ENCODE measurements around the gene CAB39L. TPM values are rescaled to one million over a fixed set of nuclear protein-coding genes. Genes with fewer than 3 reads are reported as not detected.
A peak's percentile ranks its signal among the peaks of the same experiment; 100 is the strongest.

The CAB39L gene
- total RNA-seq, 4 donors from 2014 or later: 75.4 to 119 (median 81.8) TPM

DNA sequence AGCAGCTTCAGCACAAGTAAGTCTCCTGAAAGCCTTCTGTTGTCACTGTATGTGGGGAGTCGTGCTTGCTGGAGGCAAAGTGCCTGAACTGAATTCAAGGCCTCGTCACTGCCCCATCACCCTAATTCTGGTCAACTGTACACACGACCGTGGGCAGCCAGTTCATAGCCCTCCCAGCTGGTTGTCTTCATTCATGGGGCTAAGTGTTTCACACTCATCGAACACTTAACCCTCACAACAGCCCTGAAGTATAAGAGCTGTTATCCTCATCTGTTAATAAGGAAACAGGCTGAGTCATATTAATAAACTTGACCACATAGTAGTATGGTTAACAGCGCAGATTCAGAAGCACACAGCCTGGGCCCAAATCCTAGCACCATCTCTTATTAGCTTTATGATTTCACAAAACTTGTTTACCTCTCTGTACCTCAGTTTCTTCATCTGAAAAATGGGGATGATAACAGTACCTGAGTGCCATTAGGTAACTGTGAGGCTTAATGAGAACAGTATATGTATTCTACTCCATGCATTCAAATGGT is 129.5 kb downstream of the CAB39L start:
- no peak for DNase-seq (ENCODE audit: extremely low spot score)
- peak overlapping the region; percentile 73 to 82 (median 80) for H3K27ac ChIP-seq (replicated peaks in 1 of 4)
- H3K4me3 ChIP-seq: peak overlapping the region in 3 of 4 donors; percentile 15 to 24 (median 22)
- peaks cover 12 to 31% (median 15%) of the 10 kb centered on the region in 4 donors for H3K36me3 ChIP-seq
- peaks cover 19 to 48% (median 43%) of the 10 kb centered on the region in 4 donors for H3K4me1 ChIP-seq
- 75% methylated on average over 6 of the region's 6 CpGs for WGBS
- H3K9me3 ChIP-seq: no peaks in the 10 kb centered on the region
- no peak for TF ChIP-seq POLR2AphosphoS5 (IDR thresholded peaks at IDR 0.05)
- no peak for TF ChIP-seq EP300 (IDR thresholded peaks at IDR 0.05)
- TF ChIP-seq POLR2A (IDR thresholded peaks at IDR 0.05; ENCODE audit: low read depth): no peak
- intact Hi-C loops (cut with DNase I): no loop called here
- no peaks in the 10 kb centered on the region for H3K27me3 ChIP-seq

DNA sequence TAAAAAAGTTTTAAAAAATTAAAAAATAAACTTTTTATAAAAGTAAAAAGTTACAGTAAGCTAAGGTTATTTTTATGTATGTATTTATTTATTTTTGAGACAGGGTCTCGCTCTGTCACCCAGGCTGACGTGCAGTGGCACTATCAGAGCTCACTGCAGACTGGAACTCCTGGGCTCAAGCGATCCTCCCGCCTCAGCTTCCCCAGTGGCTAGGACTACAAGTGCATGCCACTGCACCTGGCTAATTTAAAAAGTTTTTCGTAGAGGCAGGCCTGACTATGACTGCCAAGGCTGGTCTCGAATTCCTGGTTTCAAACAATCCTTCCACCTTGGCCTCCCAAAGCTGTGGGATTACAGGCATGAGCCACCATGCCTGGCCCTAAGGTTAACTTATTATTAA is 132.0 kb downstream of the CAB39L start:
- H3K36me3 ChIP-seq: peaks cover 7 to 25% (median 13%) of the 10 kb centered on the region in 4 donors
- H3K27me3 ChIP-seq: no peaks in the 10 kb centered on the region
- TF ChIP-seq, protein P1, sequence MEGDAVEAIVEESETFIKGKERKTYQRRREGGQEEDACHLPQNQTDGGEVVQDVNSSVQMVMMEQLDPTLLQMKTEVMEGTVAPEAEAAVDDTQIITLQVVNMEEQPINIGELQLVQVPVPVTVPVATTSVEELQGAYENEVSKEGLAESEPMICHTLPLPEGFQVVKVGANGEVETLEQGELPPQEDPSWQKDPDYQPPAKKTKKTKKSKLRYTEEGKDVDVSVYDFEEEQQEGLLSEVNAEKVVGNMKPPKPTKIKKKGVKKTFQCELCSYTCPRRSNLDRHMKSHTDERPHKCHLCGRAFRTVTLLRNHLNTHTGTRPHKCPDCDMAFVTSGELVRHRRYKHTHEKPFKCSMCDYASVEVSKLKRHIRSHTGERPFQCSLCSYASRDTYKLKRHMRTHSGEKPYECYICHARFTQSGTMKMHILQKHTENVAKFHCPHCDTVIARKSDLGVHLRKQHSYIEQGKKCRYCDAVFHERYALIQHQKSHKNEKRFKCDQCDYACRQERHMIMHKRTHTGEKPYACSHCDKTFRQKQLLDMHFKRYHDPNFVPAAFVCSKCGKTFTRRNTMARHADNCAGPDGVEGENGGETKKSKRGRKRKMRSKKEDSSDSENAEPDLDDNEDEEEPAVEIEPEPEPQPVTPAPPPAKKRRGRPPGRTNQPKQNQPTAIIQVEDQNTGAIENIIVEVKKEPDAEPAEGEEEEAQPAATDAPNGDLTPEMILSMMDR (IDR thresholded peaks at IDR 0.05): no peak
- TF ChIP-seq POLR2A (IDR thresholded peaks at IDR 0.05; ENCODE audit: low read depth) (no peak), POLR2AphosphoS5 (IDR thresholded peaks at IDR 0.05) (no peak), EP300 (IDR thresholded peaks at IDR 0.05) (no peak)
- H3K4me3 ChIP-seq: no peak overlapping the region
- peak overlapping the region in 1 of 4 donors; percentile 6 for H3K27ac ChIP-seq (replicated peaks in 1 of 4)
- no peaks in the 10 kb centered on the region for H3K9me3 ChIP-seq
- 94% methylated on average over 6 of the region's 6 CpGs for WGBS
- DNase-seq (ENCODE audit: extremely low spot score): no peak
- H3K4me1 ChIP-seq: peaks cover 41 to 67% (median 64%) of the 10 kb centered on the region in 4 donors
- intact Hi-C loops (cut with DNase I): no loop called here

DNA sequence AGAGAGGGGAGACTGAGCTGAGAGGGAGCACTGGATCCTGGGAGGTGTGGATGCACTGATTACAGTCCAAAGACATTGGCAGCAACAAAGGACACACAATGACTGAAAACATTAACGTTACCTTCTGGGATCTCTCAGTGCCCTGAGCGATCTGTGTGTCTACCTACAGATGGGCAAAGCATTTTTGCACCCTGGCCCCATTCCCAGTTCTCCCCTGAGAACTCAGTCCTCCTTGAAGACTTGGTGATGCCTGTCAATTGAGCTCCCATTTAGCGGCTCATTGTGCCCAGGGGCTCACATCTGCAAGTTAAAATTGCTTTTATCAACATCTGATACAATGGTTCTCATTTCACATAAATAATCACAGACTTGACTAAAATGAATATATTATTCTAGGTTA is 133.6 kb downstream of the CAB39L start:
- Histone ChIP-seq H3K4me1 (peaks cover 41 to 82% (median 79%) of the 10 kb centered on the region in 4 donors), H3K9me3 (no peaks in the 10 kb centered on the region), H3K27ac (replicated peaks in 1 of 4) (peak overlapping the region; percentile 80 to 90 (median 84)), H3K4me3 (no peak overlapping the region), H3K27me3 (no peaks in the 10 kb centered on the region), H3K36me3 (peaks cover 7 to 35% (median 12%) of the 10 kb centered on the region in 4 donors)
- TF ChIP-seq POLR2A (IDR thresholded peaks at IDR 0.05; ENCODE audit: low read depth) (no peak), POLR2AphosphoS5 (IDR thresholded peaks at IDR 0.05) (no peak), EP300 (IDR thresholded peaks at IDR 0.05) (no peak)
- TF ChIP-seq, protein P1 (IDR thresholded peaks at IDR 0.05): no peak
- WGBS: 95% methylated on average over 3 of the region's 3 CpGs
- no peak for DNase-seq (ENCODE audit: extremely low spot score)
- intact Hi-C loops (cut with DNase I): no loop called here

DNA sequence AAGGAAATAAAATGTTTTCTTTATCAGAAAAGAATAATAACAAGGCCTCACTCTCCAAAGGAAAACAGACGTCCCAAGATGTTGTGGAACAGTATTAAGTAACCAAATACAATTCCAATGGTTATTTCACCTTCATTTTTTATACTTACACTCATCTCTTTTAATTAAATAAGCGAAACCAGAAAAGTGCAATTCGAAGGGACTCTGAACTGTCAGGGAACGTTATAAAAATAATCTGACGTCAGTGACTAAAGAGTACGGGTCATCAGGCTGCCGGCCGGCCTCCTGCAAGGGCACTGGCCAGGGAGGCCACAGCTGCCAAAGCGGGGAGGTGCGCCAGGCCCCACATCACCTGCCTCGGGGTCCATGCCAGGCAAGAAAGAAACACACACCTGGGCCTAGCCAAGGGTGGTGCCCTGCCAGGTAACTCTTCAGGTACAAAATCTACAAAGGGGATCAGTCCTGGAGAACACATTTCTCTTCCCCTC is 134.9 kb downstream of the CAB39L start:
- 53% methylated on average over 11 of the region's 11 CpGs for WGBS
- Histone ChIP-seq H3K36me3 (peaks cover 7 to 35% (median 12%) of the 10 kb centered on the region in 4 donors), H3K4me1 (peaks cover 38 to 82% (median 81%) of the 10 kb centered on the region in 4 donors), H3K27me3 (no peaks in the 10 kb centered on the region), H3K9me3 (no peaks in the 10 kb centered on the region), H3K27ac (replicated peaks in 1 of 4) (peak overlapping the region; percentile 80 to 90 (median 84)), H3K4me3 (no peak overlapping the region)
- DNase-seq (ENCODE audit: extremely low spot score): no peak
- intact Hi-C loops (cut with DNase I): no loop called here
- TF ChIP-seq POLR2A (IDR thresholded peaks at IDR 0.05; ENCODE audit: low read depth) (no peak), POLR2AphosphoS5 (IDR thresholded peaks at IDR 0.05) (peak in 1 of 2 donors; percentile 29)

DNA sequence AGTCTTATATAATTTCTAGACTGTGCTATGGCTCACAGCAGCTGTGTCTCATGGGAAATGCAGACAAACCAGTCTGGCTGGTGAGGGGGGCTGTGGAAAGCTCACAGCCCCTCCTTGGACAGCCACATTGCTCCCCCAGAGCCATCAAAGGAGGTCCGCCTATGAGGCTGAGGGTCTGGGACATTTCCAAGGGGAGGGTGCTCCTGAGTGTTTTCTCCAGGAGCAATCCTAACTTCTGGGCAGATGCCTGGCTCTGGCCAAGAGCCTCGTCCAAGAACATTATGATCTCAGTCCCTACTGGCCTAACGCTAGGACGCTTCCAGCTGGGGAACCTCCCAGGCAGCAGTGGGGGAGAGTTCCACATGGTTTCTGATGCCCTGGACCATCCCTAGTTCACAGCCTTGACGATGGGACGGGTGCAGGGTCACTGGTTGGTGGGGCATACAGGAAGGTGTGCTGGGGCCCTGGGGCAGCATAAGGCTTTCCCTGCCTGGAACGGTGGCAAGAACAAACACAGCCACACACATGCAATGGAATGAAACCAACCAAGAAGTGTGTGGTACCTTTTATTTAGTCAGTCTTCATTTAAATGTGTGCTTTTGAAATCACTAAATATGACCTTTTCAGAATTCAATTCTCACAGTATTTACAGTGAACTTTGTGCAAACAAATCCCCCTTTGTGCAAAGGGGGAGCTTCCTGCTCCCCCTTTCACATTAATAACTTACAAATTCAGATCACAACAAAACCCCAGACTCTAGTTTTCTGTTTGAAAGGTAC is 135.6 kb downstream of the CAB39L start:
- intact Hi-C loops (cut with DNase I): no loop called here
- DNase-seq (ENCODE audit: extremely low spot score): no peak
- peaks cover 7 to 35% (median 12%) of the 10 kb centered on the region in 4 donors for H3K36me3 ChIP-seq
- H3K9me3 ChIP-seq: no peaks in the 10 kb centered on the region
- H3K27ac ChIP-seq (replicated peaks in 1 of 4): peak overlapping the region; percentile 80 to 90 (median 84)
- 28% methylated on average over 5 of the region's 7 CpGs for WGBS
- peak overlapping the region in 2 of 4 donors; percentile 3 to 26 for H3K4me3 ChIP-seq
- H3K27me3 ChIP-seq: no peaks in the 10 kb centered on the region
- peak; percentile 94 for TF ChIP-seq POLR2AphosphoS5 (IDR thresholded peaks at IDR 0.05)
- TF ChIP-seq, protein P1 (IDR thresholded peaks at IDR 0.05): no peak
- no peak for TF ChIP-seq POLR2A (IDR thresholded peaks at IDR 0.05; ENCODE audit: low read depth)
- TF ChIP-seq EP300 (IDR thresholded peaks at IDR 0.05): peak; percentile 74
- peaks cover 39 to 82% (median 81%) of the 10 kb centered on the region in 4 donors for H3K4me1 ChIP-seq
